Prostate gland (tissue), 2 donors: ENCODE measurements around the gene PLCG1.

ENCODE experiments used
- POLR2AphosphoS5 ChIP-seq: sonication (generic); formaldehyde crosslinking; IDR thresholded peaks from one replicate; pipeline ENCODE4 v1.6.1; 2017; ENCODE audit warnings: antibody characterized with exemption
- TF ChIP-seq, protein P1 (sequence below), 4 experiments: fragments of 200-600 bp in 2 of 4; fragments of 450-650 bp in 2 of 4; sonication (generic) in 2 of 4; IDR thresholded peaks; 1 replicate in 3 of 4; 2 replicates in 1 of 4; pipeline ENCODE4 v1.5.1; 2016 to 2019; ENCODE audit warnings: antibody characterized with exemption in 4 of 4, mild to moderate bottlenecking in 2 of 4, moderate library complexity in 2 of 4

DNA sequence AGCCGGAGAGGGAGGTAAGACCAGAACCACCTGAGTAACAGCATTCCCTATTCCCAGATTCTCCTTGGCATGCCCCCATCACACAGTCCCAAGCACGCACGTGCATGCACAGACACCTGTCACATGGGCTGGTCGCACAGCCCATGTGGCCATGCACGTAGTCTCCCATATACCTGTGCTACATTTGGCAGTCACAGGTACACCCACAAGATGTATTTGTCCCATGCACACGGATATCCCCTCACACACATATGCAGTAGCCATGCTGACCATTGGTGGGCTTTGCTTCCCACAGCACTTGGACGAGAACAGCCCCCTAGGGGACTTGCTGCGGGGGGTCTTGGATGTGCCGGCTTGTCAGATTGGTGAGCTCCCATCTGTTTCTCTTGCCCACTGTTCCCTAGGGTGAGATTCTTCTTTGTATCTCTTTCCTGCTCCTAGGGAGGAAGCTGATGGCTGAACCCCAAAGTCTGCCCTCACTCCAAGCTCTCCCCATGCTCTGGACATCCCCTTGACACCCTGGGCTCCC is 31.9 kb downstream of the PLCG1 start:
- TF ChIP-seq, protein P1, sequence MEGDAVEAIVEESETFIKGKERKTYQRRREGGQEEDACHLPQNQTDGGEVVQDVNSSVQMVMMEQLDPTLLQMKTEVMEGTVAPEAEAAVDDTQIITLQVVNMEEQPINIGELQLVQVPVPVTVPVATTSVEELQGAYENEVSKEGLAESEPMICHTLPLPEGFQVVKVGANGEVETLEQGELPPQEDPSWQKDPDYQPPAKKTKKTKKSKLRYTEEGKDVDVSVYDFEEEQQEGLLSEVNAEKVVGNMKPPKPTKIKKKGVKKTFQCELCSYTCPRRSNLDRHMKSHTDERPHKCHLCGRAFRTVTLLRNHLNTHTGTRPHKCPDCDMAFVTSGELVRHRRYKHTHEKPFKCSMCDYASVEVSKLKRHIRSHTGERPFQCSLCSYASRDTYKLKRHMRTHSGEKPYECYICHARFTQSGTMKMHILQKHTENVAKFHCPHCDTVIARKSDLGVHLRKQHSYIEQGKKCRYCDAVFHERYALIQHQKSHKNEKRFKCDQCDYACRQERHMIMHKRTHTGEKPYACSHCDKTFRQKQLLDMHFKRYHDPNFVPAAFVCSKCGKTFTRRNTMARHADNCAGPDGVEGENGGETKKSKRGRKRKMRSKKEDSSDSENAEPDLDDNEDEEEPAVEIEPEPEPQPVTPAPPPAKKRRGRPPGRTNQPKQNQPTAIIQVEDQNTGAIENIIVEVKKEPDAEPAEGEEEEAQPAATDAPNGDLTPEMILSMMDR (IDR thresholded peaks at IDR 0.05) = no peak
- TF ChIP-seq POLR2AphosphoS5 = no peak
